ENCODE data around the gene IPCEF1.
"Not testable (repeated sequence)": the region's sequence is repeated elsewhere in the genome, so short reads cannot be mapped to it uniquely, and the experiment has no call there.

Gene IPCEF1

GRCh38 chr6:154226461-154226860 lies 130.1 kb downstream of the IPCEF1 start:
- no peak for FAIRE-seq
- DNase-seq (ENCODE audit: low spot score) = no peak

DNA sequence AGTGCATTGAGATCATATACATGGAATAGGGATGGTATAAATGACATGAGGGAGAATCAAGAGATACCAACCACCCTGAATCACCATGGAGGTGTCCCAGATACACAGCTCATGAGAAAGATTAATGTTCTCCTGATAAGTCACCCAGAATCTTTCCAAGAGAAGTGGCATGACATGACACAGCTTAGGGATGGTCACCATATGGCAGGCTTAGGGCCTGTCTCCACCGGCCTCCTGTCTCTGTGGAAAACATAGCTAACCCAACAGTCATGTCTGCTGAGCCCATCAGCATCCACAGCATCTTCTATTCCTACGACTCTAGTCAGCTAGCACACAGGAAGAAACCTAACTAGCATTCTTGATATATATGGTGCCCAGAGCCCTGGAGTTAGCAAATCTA lies 133.3 kb downstream of the IPCEF1 start:
- FAIRE-seq (no peak), DNase-seq (ENCODE audit: low spot score) (no peak)

- FAIRE-seq (no peak), DNase-seq (ENCODE audit: low spot score) (no peak)
These were observed 133.9 kb downstream of the IPCEF1 start for GRCh38 chr6:154222716-154223115.

GRCh38 chr6:154219250-154219649 lies 137.4 kb downstream of the IPCEF1 start:
- FAIRE-seq (no peak), DNase-seq (ENCODE audit: low spot score) (no peak)

DNA sequence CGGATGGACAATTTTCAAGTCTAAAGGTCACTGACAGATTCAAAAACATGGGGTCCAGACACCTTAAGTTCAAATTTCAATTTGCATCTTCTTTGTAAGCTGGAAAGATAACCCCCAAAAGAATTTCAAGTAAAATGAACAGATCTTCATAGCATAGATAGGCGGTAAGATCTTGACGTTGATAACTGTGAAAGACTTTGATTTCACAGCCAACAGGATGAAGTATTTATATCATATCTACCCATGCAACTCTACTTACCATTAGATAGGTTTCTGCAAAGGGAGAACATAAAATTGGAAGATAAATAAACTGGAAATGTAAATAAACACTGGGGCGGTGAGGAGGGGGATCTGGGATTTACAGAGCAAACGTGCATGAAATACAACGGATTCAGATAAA lies 137.8 kb downstream of the IPCEF1 start:
- DNase-seq (ENCODE audit: low spot score) = no peak
- no peak for FAIRE-seq

GRCh38 chr6:154218301-154218700 lies 138.3 kb downstream of the IPCEF1 start:
- FAIRE-seq = no peak
- DNase-seq (ENCODE audit: low spot score) = no peak

DNA sequence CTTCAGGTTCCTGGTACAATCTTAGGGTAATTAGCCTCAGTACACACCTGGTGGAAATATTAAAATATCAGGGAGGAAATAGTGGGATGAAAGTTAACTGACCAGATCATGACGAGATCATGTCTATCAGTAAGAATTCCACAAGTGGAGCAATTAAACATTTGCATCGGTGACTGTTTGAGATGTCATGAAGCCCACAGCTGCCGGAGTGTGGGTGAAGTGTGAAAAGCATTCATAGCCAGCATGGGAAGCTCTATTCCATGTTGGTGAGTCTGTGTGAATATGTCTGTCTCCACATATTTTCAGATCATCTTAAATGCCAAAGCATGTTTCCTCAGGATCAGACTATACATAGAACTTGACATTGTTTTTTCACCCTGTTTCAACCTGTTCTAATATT lies 142.8 kb downstream of the IPCEF1 start:
- FAIRE-seq (no peak), DNase-seq (ENCODE audit: low spot score) (no peak)

GRCh38 chr6:154210678-154211077 lies 145.9 kb downstream of the IPCEF1 start:
- FAIRE-seq (peak; percentile 5), DNase-seq (ENCODE audit: low spot score) (no peak)

- DNase-seq (ENCODE audit: low spot score) = no peak
These were observed 147.0 kb downstream of the IPCEF1 start for GRCh38 chr6:154209555-154209954.

GRCh38 chr6:154206996-154207395 lies 149.6 kb downstream of the IPCEF1 start:
- DNase-seq (ENCODE audit: low spot score) = no peak
- no peak for FAIRE-seq

More at GRCh38 chr6:154209555-154209954, 147.0 kb downstream of the IPCEF1 start:
- FAIRE-seq = no peak

GRCh38 chr6:154206141-154206540 lies 150.5 kb downstream of the IPCEF1 start:
- DNase-seq (ENCODE audit: low spot score) = no peak
- FAIRE-seq = no peak

DNA sequence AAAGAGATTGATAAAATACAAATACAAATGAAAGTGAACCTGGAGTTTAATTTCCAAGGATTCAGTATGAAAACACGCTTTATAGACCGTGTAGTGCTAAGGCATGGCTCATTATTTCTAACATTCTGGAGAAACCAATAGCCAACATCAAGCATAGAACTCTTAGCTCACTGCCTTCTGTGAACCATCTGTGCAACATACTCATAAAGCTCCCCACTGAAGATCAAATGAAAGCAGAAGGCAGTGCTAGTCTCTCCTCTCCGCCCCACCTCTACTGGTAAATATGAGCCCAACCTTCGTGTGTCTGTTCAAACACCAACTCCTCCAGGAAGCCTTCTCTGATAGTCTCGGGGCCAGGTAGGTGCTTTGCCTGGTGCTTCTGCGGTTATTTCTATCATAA lies 153.6 kb downstream of the IPCEF1 start:
- DNase-seq (ENCODE audit: low spot score) (no peak), FAIRE-seq (no peak)

DNA sequence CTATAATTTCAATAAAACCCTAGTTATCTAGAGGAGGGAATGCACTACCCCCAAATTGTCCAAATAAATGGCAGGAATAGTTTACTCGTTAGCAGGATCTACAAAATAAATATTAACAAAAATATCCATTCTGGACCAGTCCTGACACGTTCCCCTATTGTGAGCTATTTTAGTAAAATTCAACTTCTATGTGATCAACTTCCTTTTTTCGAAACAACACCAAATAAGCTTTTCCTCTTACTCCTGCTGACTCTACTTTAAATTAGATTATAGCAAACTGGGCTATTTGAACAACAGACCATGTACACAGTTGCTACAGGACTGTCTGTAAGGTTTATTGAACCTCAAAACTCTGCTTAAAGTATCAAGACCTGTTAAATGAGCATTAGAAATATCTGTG lies 154.3 kb downstream of the IPCEF1 start:
- FAIRE-seq (no peak), DNase-seq (ENCODE audit: low spot score) (no peak)

DNA sequence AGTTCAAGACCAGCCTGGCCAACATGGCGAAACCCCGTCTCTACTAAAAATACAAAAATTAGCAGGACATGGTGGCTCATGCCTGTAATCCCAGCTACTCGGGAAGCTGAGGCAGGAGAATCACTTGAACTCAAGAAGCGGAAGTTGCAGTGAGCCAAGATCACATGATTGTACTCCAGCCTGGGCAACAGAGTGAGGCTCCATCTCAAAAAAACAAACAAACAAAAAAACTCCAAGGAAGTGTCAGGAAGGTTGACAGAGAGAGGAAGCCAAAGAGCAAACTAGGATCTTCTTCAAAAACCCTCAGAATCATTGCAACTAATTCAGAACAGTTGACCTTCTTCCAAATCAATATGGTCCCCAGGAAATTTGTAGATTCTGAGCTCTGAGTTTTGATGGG lies 154.9 kb downstream of the IPCEF1 start:
- FAIRE-seq; DNase-seq (ENCODE audit: low spot score): not testable (repeated sequence)

DNA sequence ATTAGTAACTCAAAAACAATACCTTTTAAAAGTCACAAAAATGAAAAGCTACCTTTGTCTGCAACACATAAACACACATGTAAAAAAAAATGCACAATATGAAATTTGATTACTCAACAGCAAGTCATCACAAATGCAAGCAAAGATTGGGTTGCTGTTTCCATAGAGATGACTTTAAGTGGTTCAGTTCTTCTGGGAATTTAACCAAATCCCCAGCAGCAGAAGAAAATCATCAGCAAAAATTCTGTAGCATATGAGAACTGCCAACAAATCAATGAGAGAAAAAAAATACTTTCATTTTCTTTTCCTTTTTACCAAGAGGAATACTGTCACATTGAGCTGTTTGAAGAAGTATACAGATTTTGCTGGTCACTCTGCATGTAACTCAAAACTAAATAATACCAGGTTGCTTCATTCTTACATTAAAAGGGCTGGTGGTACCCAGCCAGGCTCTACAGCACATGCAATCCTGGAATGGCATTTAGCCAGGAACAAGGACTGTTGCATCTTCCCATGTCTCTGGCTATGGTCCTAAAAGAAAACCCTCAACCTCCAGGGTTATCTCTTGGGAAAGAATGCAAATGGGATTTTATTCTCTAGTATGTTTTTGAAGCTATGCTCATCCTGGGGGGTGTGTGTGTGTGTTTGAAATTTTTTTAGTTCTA lies 159.3 kb downstream of the IPCEF1 start:
- DNase-seq (ENCODE audit: low spot score) (no peak), FAIRE-seq (no peak)

- FAIRE-seq (no peak), DNase-seq (ENCODE audit: low spot score) (no peak)
These were observed 160.2 kb downstream of the IPCEF1 start for GRCh38 chr6:154196333-154196885.

- no peak for DNase-seq (ENCODE audit: low spot score)
- no peak for FAIRE-seq
These were observed 168.9 kb downstream of the IPCEF1 start for GRCh38 chr6:154187714-154188113.

- DNase-seq (ENCODE audit: low spot score) (no peak), FAIRE-seq (no peak)
These were observed 169.4 kb downstream of the IPCEF1 start for GRCh38 chr6:154187203-154187602.

- DNase-seq (ENCODE audit: low spot score) (no peak), FAIRE-seq (no peak)
These were observed 177.2 kb downstream of the IPCEF1 start for GRCh38 chr6:154179434-154179833.

DNA sequence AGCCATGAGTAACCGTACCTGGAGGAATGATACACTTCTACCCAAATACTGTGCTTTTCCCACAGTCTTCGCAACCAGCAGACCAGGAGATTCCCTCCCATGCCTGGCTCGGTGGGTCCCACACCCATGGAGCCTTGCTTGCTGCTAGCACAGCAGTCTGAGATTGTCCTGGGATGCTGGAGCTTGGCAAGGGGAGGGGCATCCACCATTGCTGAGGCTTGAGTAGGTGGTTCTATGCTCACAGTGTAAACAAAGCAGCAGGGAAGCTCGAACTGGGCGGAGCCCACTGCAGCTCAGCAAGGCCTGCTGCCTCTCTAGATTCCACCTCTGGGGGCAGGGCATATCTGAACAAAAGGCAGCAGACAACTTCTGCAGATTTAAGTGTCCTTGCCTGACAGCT lies 184.2 kb downstream of the IPCEF1 start:
- not testable (repeated sequence) for DNase-seq (ENCODE audit: low spot score); FAIRE-seq

GRCh38 chr6:154170106-154170505 lies 186.5 kb downstream of the IPCEF1 start:
- no peak for FAIRE-seq
- DNase-seq (ENCODE audit: low spot score) = no peak

- DNase-seq (ENCODE audit: low spot score) (peak; percentile 13), FAIRE-seq (peak; percentile 74)
These were observed 187.3 kb downstream of the IPCEF1 start for GRCh38 chr6:154169193-154169847.

- FAIRE-seq (no peak), DNase-seq (ENCODE audit: low spot score) (no peak)
These were observed 189.5 kb downstream of the IPCEF1 start for GRCh38 chr6:154167126-154167525.

All from RCC 7860 (cell line).